Astrocyte of the spinal cord (primary cell): Measurements from ENCODE around the gene HDAC4.

Source experiments
- DNase-seq: peaks from one replicate; pipeline ENCODE4 v3.0.0; 2011; ENCODE audit warnings: low read depth, low spot score
- H3K4me3 ChIP-seq: 2 replicates; pipeline ENCODE4 v1.5.1; 2011; ENCODE audit warnings: low read depth, mild to moderate bottlenecking, low read length, moderate library complexity
- in situ Hi-C: cut with HindIII; loops from 2 replicates; pipeline ENCODE4 v1.10.0; 2017; ENCODE audit warnings: low sequenced_read_pairs
- TF ChIP-seq, protein P1 (sequence below): IDR thresholded peaks from 2 replicates; pipeline ENCODE4 v1.5.1; 2012; ENCODE audit warnings: low read depth, mild to moderate bottlenecking, low read length, inconsistent platforms

The HDAC4 gene

DNA sequence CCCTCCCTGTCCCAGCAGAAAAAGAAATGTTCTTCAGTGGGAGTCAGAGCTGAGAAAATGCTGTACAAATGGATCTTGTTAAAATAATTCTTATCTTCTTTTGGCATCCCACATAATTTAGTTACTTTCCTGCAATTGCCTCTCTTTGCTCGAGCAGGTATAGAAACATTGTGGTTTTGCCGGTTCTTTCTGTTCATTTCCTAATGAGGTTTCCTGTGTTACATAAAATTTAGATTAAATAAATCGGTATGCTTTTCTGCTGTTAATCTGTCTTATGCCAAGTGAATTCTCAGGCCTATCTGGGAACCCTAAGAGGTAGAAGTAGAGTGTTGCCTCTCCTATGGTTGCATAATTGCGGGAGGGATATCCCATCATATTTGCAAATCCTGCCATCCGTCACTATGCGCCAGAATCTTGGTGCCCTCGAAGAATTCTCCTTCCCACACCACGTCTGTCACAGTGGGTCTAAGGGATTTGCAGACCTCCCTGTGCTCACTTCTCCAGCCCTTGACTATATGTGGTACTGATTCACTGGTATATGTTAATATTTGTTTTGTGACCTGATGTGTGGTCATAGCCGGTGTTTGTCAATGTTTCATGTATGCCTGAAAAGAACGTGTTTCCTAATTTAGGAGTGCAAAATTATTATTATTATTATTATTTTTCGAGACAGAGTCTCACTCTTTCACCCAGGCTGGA, 12.2 kb upstream of the HDAC4 start:
- TF ChIP-seq, protein P1, sequence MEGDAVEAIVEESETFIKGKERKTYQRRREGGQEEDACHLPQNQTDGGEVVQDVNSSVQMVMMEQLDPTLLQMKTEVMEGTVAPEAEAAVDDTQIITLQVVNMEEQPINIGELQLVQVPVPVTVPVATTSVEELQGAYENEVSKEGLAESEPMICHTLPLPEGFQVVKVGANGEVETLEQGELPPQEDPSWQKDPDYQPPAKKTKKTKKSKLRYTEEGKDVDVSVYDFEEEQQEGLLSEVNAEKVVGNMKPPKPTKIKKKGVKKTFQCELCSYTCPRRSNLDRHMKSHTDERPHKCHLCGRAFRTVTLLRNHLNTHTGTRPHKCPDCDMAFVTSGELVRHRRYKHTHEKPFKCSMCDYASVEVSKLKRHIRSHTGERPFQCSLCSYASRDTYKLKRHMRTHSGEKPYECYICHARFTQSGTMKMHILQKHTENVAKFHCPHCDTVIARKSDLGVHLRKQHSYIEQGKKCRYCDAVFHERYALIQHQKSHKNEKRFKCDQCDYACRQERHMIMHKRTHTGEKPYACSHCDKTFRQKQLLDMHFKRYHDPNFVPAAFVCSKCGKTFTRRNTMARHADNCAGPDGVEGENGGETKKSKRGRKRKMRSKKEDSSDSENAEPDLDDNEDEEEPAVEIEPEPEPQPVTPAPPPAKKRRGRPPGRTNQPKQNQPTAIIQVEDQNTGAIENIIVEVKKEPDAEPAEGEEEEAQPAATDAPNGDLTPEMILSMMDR, result no peak
- in situ Hi-C loops, result no loop called here
- no peak overlapping the region for H3K4me3 ChIP-seq
- DNase-seq, result no peak

DNA sequence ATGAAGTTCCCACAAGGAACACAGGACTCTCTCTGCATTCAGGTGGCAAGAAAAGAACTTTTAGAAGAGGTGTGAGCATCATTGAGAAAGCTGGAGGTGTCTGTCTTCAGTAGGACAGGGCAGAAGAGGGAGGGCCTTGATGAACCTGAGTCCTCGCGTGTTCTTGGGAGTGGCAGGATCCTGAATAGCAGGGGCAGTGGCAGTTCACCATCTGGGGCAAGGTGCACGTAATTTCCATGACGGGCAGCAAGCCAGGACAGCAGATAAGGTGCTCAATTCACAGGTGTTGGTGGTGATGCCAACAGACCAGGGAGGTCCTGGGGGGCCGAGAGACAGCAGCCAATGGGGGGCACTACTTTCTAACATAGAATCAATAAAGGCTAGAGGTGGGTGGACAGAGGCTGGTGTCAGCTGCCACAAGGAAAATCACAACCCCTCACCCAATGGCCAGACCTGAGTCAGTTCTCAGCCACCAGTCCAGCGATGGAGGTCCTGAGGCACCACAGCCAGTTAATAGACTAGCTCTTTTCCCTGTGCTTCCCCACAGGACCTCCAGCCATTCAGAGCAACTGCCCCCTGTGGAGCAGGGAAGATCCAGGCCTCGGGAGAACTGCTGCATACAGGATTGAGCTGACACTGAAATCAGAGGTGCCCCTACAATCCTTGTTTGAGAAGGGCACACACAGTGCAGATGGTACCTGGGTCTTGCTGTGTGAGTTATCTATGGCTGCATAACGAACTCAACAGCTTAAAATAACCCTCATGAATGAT, 10.9 kb upstream of the HDAC4 start:
- H3K4me3 ChIP-seq, result no peak overlapping the region
- no peak for DNase-seq
- TF ChIP-seq, protein P1, result no peak
- in situ Hi-C loops, result no loop called here

DNA sequence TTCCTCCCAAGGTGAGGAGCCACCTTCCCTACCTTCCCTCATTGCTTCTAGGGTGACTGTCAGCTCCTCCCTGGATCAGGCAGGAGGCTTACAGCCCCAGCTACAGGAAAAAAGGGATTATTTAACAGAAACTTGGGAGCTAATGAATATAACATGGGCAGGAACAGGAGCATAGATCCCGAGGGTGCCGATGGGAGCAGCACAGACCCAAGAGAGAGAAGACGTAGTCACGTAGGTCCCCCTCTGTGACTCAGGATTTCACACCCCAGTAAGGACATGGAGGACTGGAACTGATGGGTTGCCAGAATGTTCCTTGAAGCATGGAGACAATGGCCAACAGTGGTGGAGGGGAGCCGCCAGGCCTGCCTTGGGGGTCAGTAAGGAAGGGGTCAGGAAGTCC, 10.3 kb upstream of the HDAC4 start:
- no peak for DNase-seq
- in situ Hi-C loops, result no loop called here
- TF ChIP-seq, protein P1, result no peak
- no peak overlapping the region for H3K4me3 ChIP-seq

DNA sequence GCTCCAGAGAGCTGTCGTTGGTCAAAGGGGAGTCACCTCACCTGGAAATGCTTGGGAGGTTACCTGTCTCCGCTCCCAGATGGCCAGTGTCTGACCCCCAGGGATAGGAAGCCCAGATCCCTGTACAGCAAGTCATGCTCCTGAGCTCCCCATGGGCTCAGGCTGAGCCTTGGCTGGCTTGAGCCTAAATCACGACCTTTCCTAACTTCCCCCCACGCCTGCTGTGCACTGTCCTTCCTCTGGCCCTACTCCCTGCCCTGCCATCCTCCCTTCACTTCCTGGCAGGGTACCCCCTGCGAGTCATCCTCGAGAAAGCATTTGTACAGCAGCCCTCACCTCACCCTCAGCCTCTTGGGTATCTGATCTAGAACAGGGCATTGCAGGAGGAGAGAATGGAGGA, 9.2 kb upstream of the HDAC4 start:
- no peak overlapping the region for H3K4me3 ChIP-seq
- no peak for DNase-seq
- TF ChIP-seq, protein P1, result no peak
- in situ Hi-C loops, result no loop called here

DNA sequence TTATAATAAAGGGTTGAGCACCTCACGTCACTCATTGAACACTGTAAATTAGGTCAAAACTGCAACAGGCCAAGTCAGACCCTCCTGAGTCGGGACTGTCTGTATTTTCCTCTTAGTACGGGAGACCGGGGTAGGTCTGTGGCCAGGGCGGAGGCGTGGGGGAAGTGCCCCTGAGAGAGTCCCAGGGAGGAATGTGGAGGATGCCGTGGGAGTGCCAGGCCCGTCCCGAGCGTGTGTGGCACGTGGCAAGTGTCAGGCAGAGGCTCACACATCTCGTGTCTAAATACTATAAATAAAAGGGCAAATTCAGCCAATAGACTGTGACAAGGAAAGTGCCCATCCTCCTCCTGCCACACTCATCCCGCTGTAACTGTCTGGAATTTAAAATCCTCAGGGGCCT, 6.3 kb upstream of the HDAC4 start:
- in situ Hi-C loops, result no loop called here
- no peak overlapping the region for H3K4me3 ChIP-seq
- TF ChIP-seq, protein P1, result no peak
- DNase-seq, result no peak

DNA sequence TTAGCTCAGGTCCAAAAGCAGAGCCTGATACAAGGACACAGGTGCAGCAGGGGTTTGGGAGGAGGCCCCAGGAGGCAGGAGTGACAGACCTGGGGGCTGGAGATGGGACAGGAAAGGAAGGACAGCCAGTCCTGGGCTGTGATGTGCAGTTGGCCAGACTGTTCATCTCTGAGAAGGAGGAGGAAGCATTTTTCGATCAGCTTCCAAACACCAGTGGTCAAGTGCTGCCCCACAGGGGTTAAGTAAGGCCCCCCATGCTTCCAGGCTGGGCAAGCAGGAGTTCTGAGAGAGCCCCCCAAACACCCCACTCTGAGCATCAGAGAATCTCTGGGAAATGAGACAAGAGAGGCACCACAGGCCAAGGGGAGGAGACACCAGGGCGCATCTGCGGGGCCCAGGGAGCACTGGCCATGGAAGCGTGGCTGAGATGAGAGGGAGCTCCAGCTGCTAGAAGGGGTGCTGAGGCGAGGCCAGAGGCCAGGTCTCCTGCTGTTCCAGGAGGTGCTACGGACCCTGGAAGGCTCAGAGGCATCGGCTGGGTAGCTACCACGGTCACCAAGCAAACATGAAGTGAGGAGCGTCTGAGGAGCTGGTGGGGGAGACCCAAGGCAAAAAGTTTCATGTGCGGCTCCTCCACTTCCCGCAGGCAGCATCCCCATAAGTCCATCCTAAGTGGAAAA, 5.6 kb upstream of the HDAC4 start:
- TF ChIP-seq, protein P1, result no peak
- in situ Hi-C loops, result no loop called here
- DNase-seq, result no peak
- H3K4me3 ChIP-seq, result no peak overlapping the region
